CD14-positive monocyte (primary cell): ENCODE measurements around the gene SYNE1. TPM values are rescaled to one million over a fixed set of nuclear protein-coding genes. Genes with fewer than 3 reads are reported as not detected.
"Not testable (repeated sequence)": the region's sequence is repeated elsewhere in the genome, so short reads cannot be mapped to it uniquely, and the experiment has no call there.

ENCODE experiments used
- DNase-seq, 3 donors: peaks; one replicate each; pipeline ENCODE4 v3.0.0-alpha.2; 2011 to 2022
- H2AFZ ChIP-seq: 2 replicates; pipeline ENCODE4 v1.6.0; 2012; ENCODE audit warnings: mild to moderate bottlenecking, low read depth, low read length, inconsistent platforms; ENCODE audit not compliant: insufficient read depth, poor library complexity, severe bottlenecking
- H3K27ac ChIP-seq, 2 donors: 1 replicate in 1 of 2; 2 replicates in 1 of 2; pipeline ENCODE4 v1.5.1; 2012 to 2013; ENCODE audit warnings: low read length in 2 of 2, control low read depth in 1 of 2, inconsistent platforms in 1 of 2, low read depth in 1 of 2, mild to moderate bottlenecking in 1 of 2
- H3K27me3 ChIP-seq, 2 donors: one replicate each; pipeline versions ENCODE4 v1.6.0 to v1.6.1; 2011 to 2013; ENCODE audit warnings: low read length in 2 of 2; ENCODE audit not compliant: control insufficient read depth in 2 of 2, insufficient read depth in 2 of 2
- H3K36me3 ChIP-seq, 2 donors: replicated peaks in 1 of 2; 1 replicate in 1 of 2; 2 replicates in 1 of 2; pipeline versions ENCODE4 v1.5.1 to v1.6.1; 2012 to 2013; ENCODE audit warnings: low read length in 2 of 2, control low read depth in 1 of 2, inconsistent platforms in 1 of 2, mild to moderate bottlenecking in 1 of 2; ENCODE audit not compliant: insufficient read depth in 2 of 2, control insufficient read depth in 1 of 2
- H3K4me1 ChIP-seq, 2 donors: 1 replicate in 1 of 2; 2 replicates in 1 of 2; pipeline versions ENCODE4 v1.5.1 to v1.6.1; 2012 to 2013; ENCODE audit warnings: low read length in 2 of 2, control low read depth in 1 of 2, inconsistent platforms in 1 of 2, mild to moderate bottlenecking in 1 of 2, moderate library complexity in 1 of 2; ENCODE audit not compliant: insufficient read depth in 2 of 2, control insufficient read depth in 1 of 2
- H3K4me2 ChIP-seq: replicated peaks from 2 replicates; pipeline ENCODE3; 2012; ENCODE audit warnings: low read length, moderate library complexity, mild to moderate bottlenecking; ENCODE audit not compliant: poor library complexity, severe bottlenecking; ENCODE audit errors: extremely low read depth
- H3K4me3 ChIP-seq, 3 experiments: fragments of 200-600 bp in 1 of 3; sonication (generic) in 1 of 3; replicated peaks in 1 of 3; 1 replicate in 2 of 3; 2 replicates in 1 of 3; pipeline ENCODE4 v1.5.1; 2011 to 2013; ENCODE audit warnings: low read length in 3 of 3, mild to moderate bottlenecking in 3 of 3, control low read depth in 2 of 3, low read depth in 2 of 3, inconsistent platforms in 1 of 3, moderate library complexity in 1 of 3
- H3K79me2 ChIP-seq: 2 replicates; pipeline ENCODE4 v1.6.0; 2012; ENCODE audit warnings: mild to moderate bottlenecking, control low read depth, inconsistent platforms, low read length, moderate library complexity; ENCODE audit not compliant: insufficient read depth
- H3K9ac ChIP-seq: 2 replicates; pipeline ENCODE4 v1.6.0; 2017; ENCODE audit warnings: low read length, mild to moderate bottlenecking; ENCODE audit not compliant: insufficient read depth, poor library complexity, severe bottlenecking
- H3K9me3 ChIP-seq, 2 donors: replicated peaks in 1 of 2; 1 replicate in 1 of 2; 2 replicates in 1 of 2; pipeline versions ENCODE4 v1.5.1 to v1.6.1; 2012 to 2013; ENCODE audit warnings: low read length in 2 of 2, control low read depth in 1 of 2; ENCODE audit not compliant: control insufficient read depth in 1 of 2, insufficient read depth in 1 of 2
- H4K20me1 ChIP-seq: 2 replicates; pipeline ENCODE4 v1.6.0; 2012; ENCODE audit warnings: mild to moderate bottlenecking, low read length, control low read depth, moderate library complexity; ENCODE audit not compliant: insufficient read depth
- H3K27ac Mint-ChIP-seq, 7 donors: one replicate each; pipeline ENCODE4 v1.8.0; 2020; ENCODE audit warnings: mild to moderate bottlenecking in 7 of 7, mixed read lengths in 7 of 7, moderate library complexity in 6 of 7, inconsistent platforms in 2 of 7
- H3K27me3 Mint-ChIP-seq, 3 donors: one replicate each; pipeline ENCODE4 v1.8.0; 2021 to 2022; ENCODE audit warnings: low read depth in 3 of 3, mild to moderate bottlenecking in 3 of 3, mixed read lengths in 3 of 3, moderate library complexity in 3 of 3, inconsistent platforms in 1 of 3
- H3K36me3 Mint-ChIP-seq, 2 donors: one replicate each; pipeline ENCODE4 v1.8.0; 2020; ENCODE audit warnings: mixed read lengths in 2 of 2, inconsistent platforms in 1 of 2, mild to moderate bottlenecking in 1 of 2
- H3K4me1 Mint-ChIP-seq: one replicate; pipeline ENCODE4 v1.8.0; 2020; ENCODE audit warnings: mild to moderate bottlenecking, mixed read lengths
- H3K4me3 Mint-ChIP-seq, 2 donors: one replicate each; pipeline ENCODE4 v1.8.0; 2020; ENCODE audit warnings: mild to moderate bottlenecking in 2 of 2, mixed read lengths in 2 of 2, moderate library complexity in 1 of 2
- H3K9me3 Mint-ChIP-seq, 7 donors: one replicate each; pipeline ENCODE4 v1.8.0; 2020 to 2022; ENCODE audit warnings: mixed read lengths in 7 of 7, mild to moderate bottlenecking in 6 of 7, moderate library complexity in 6 of 7, inconsistent platforms in 2 of 7
- CTCF ChIP-seq: fragments of 200-600 bp; IDR thresholded peaks from one replicate; pipeline ENCODE4 v1.8.0; 2022; ENCODE audit warnings: antibody characterized with exemption, mild to moderate bottlenecking
- WGBS: methylation state at CpG from one replicate; pipeline ENCODE4 v1.1.5; 2013; ENCODE audit warnings: missing lambda C conversion rate; ENCODE audit not compliant: insufficient coverage; 5-methylcytosine and 5-hydroxymethylcytosine counted together
- intact Hi-C, 2 donors: fragments of 100-400 bp; cut with micrococcal nuclease; formaldehyde crosslinking; loops; one replicate each; pipeline versions ENCODE4 v1.15.0 to v1.15.1; 2023
- polyA plus RNA-seq, 3 donors: library from polyadenylated mRNA; depleted of rRNA in 1 of 3; unstranded in 2 of 3; stranded (reverse) in 1 of 3; fragments of 300-500 nt in 2 of 3; fragments of >200 nt in 1 of 3; fragmentation: Illumina TruSeq in 2 of 3; gene quantifications; 1 replicate in 2 of 3; 2 replicates in 1 of 3; pipeline ENCODE4 v1.2.3, GENCODE V29; 2012 to 2021

SYNE1 gene
- polyA plus RNA-seq, 3 donors = 3.7 to 24.5 (median 8.1) TPM

- Mint-ChIP-seq H3K27ac (no peak overlapping the region), H3K4me1 (no peaks in the 10 kb centered on the region), H3K4me3 (no peak overlapping the region), H3K9me3 (peaks cover 0 to 8% (median 2%) of the 10 kb centered on the region in 7 donors), H3K36me3 (no peaks in the 10 kb centered on the region), H3K27me3 (peaks cover 0 to 1% (median 0%) of the 10 kb centered on the region in 3 donors)
- Histone ChIP-seq H3K4me3 (no peak overlapping the region), H3K4me1 (no peaks in the 10 kb centered on the region), H3K27me3 (no peaks in the 10 kb centered on the region), H3K4me2 (no peak overlapping the region), H4K20me1 (no peaks in the 10 kb centered on the region), H3K79me2 (no peaks in the 10 kb centered on the region), H2AFZ (no peak overlapping the region), H3K9ac (no peak overlapping the region), H3K9me3 (peaks cover 0 to 4% of the 10 kb centered on the region in 2 donors), H3K27ac (no peak overlapping the region), H3K36me3 (no peaks in the 10 kb centered on the region)
- intact Hi-C loops = no loop called here
- TF ChIP-seq CTCF = no peak
- 98% methylated on average over 11 of the region's 12 CpGs for WGBS
- DNase-seq = no peak
Measured at GRCh38 chr6:152685819-152686218, 48.7 kb upstream of the SYNE1 start.

GRCh38 chr6:152682935-152683334 is 45.8 kb upstream of the SYNE1 start:
- H3K36me3 Mint-ChIP-seq, H3K9ac ChIP-seq, H3K27ac Mint-ChIP-seq, H3K4me3 Mint-ChIP-seq, H3K27me3 ChIP-seq, H3K9me3 Mint-ChIP-seq, H3K4me1 ChIP-seq, intact Hi-C loops, H4K20me1 ChIP-seq, H3K9me3 ChIP-seq, H3K36me3 ChIP-seq, H3K27ac ChIP-seq, H3K4me3 ChIP-seq, H3K79me2 ChIP-seq, H3K4me2 ChIP-seq, H2AFZ ChIP-seq, H3K27me3 Mint-ChIP-seq, DNase-seq, H3K4me1 Mint-ChIP-seq: not testable (repeated sequence)
- 90% methylated on average over 6 of the region's 8 CpGs for WGBS
